ENCODE results near the gene RNF166. TPM values are rescaled to one million over a fixed set of nuclear protein-coding genes. Genes with fewer than 3 reads are reported as not detected.

RNF166 gene
- total and polyA plus RNA-seq, 2 of the 13 experiments (the other 11 are each of a cell fraction or from before 2014, with no cell fraction given): 21.4 to 23.0 TPM

GRCh38 chr16:88681084-88681680 lies 25.0 kb downstream of the RNF166 start (continued):
- no peak for TF ChIP-seq HNF1A (IDR thresholded peaks at IDR 0.05; ENCODE audit: low read depth)
- TF ChIP-seq HNF1A (CRISPR knock-in tag; IDR thresholded peaks at IDR 0.05; ENCODE audit: borderline replicate concordance): no peak
- TF ChIP-seq, protein P1, sequence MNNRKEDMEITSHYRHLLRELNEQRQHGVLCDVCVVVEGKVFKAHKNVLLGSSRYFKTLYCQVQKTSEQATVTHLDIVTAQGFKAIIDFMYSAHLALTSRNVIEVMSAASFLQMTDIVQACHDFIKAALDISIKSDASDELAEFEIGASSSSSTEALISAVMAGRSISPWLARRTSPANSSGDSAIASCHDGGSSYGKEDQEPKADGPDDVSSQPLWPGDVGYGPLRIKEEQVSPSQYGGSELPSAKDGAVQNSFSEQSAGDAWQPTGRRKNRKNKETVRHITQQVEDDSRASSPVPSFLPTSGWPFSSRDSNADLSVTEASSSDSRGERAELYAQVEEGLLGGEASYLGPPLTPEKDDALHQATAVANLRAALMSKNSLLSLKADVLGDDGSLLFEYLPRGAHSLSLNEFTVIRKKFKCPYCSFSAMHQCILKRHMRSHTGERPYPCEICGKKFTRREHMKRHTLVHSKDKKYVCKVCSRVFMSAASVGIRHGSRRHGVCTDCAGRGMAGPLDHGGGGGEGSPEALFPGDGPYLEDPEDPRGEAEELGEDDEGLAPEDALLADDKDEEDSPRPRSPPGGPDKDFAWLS (CRISPR knock-in tag; IDR thresholded peaks at IDR 0.05; ENCODE audit: borderline replicate concordance): no peak
- TF ChIP-seq CBX5 (CRISPR knock-in tag; IDR thresholded peaks at IDR 0.05; ENCODE audit: borderline replicate concordance): no peak
- no peak; the same call in 1 of the 2 replicates for TF ChIP-seq ATF2 (CRISPR knock-in tag; IDR thresholded peaks at IDR 0.05)
- TF ChIP-seq, protein P2, sequence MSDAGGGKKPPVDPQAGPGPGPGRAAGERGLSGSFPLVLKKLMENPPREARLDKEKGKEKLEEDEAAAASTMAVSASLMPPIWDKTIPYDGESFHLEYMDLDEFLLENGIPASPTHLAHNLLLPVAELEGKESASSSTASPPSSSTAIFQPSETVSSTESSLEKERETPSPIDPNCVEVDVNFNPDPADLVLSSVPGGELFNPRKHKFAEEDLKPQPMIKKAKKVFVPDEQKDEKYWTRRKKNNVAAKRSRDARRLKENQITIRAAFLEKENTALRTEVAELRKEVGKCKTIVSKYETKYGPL (CRISPR knock-in tag; IDR thresholded peaks at IDR 0.05): no peak
- TF ChIP-seq BORCS8-MEF2B (CRISPR knock-in tag; IDR thresholded peaks at IDR 0.05): 0 out of 2 replicates have a peak, but pooled peaks have one; percentile 26
- no peak for TF ChIP-seq RFXANK (CRISPR knock-in tag; IDR thresholded peaks at IDR 0.05)
- TF ChIP-seq NFE2 (CRISPR knock-in tag; IDR thresholded peaks at IDR 0.05): no peak
- TF ChIP-seq GTF2F1 (IDR thresholded peaks at IDR 0.05; ENCODE audit: low read length): no peak
- TF ChIP-seq PATZ1 (CRISPR knock-in tag; IDR thresholded peaks at IDR 0.05): peak; percentile 37; the same call in 1 of the 2 replicates
- TF ChIP-seq ZNF251 (CRISPR knock-in tag; IDR thresholded peaks at IDR 0.05): no peak
- no peak for TF ChIP-seq CENPT (CRISPR knock-in tag; IDR thresholded peaks at IDR 0.05; ENCODE audit: low read depth)
- TF ChIP-seq HES4 (CRISPR knock-in tag; IDR thresholded peaks at IDR 0.05; ENCODE audit: borderline replicate concordance): no peak
- TF ChIP-seq HHEX (CRISPR knock-in tag; IDR thresholded peaks at IDR 0.05): no peak
- no peak for TF ChIP-seq KAT7 (CRISPR knock-in tag; IDR thresholded peaks at IDR 0.05; ENCODE audit: borderline replicate concordance)
- TF ChIP-seq, protein P3, sequence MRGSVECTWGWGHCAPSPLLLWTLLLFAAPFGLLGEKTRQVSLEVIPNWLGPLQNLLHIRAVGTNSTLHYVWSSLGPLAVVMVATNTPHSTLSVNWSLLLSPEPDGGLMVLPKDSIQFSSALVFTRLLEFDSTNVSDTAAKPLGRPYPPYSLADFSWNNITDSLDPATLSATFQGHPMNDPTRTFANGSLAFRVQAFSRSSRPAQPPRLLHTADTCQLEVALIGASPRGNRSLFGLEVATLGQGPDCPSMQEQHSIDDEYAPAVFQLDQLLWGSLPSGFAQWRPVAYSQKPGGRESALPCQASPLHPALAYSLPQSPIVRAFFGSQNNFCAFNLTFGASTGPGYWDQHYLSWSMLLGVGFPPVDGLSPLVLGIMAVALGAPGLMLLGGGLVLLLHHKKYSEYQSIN (CRISPR knock-in tag; IDR thresholded peaks at IDR 0.05; ENCODE audit: borderline replicate concordance): no peak
- TF ChIP-seq XRCC5 (optimal IDR thresholded peaks at IDR 0.05; ENCODE audit: low read length): peak; percentile 78
- TF ChIP-seq HNF4A (CRISPR knock-in tag; IDR thresholded peaks at IDR 0.05): no peak; the same call in 1 of the 2 replicates
